HepG2 (cell line): ENCODE measurements around the gene PTPRM. TPM values are rescaled to one million over a fixed set of nuclear protein-coding genes. Genes with fewer than 3 reads are reported as not detected.

Experiments
- ATAC-seq: fragments of 200-7000 bp; cut with Tn5 transposase; 3 replicates; pipeline ENCODE4 v1.9.1; 2020; ENCODE audit warnings: mild to moderate bottlenecking, moderate library complexity
- BruUV-seq: library from RNA; stranded (reverse); fragments of 400-500 nt; replicated peaks from 2 replicates; lab custom pipeline; 2021; lab: Mats Ljungman, UMichigan
- CTCF ChIA-PET: fragments of 300-600 bp; formaldehyde crosslinking; extraction: SDS; loops from one replicate; lab custom pipeline; 2021; ENCODE audit warnings: low total read pairs, inconsistent platforms, low intra/inter-chr PET ratio; lab: Yijun Ruan, JAX
- POLR2A ChIA-PET: fragments of 350-600 bp; sonication (Branson Sonifier 250); formaldehyde crosslinking; loops from one replicate; lab custom pipeline; 2020; ENCODE audit warnings: antibody characterized with exemption, inconsistent platforms; lab: Yijun Ruan, JAX
- DNase-seq: peaks from one replicate; pipeline ENCODE4 v3.0.0-alpha.2; 2015; ENCODE audit warnings: low spot score
- FAIRE-seq: peaks from 3 replicates; lab custom pipeline; 2011; peaks lifted over from hg19 to GRCh38; lab: Jason Lieb, UNC
- H2AFZ ChIP-seq: one replicate; pipeline ENCODE4 v1.6.1; 2011; ENCODE audit warnings: low read length, inconsistent platforms
- H3K27ac ChIP-seq: fragments of 300-600 bp; 3 replicates; pipeline ENCODE4 v1.8.0; 2011; ENCODE audit warnings: mixed run types, mild to moderate bottlenecking, mixed read lengths, low read length, inconsistent platforms; ENCODE audit not compliant: insufficient read depth; ENCODE audit errors: extremely low read length
- H3K27me3 ChIP-seq, 2 experiments: fragments of 200-600 bp in 1 of 2; 2 replicates in 1 of 2; 3 replicates in 1 of 2; pipeline versions ENCODE4 v1.6.0 to v1.8.0; 2011; ENCODE audit warnings: low read length in 2 of 2, mild to moderate bottlenecking in 2 of 2, moderate library complexity in 2 of 2, inconsistent platforms in 1 of 2; ENCODE audit not compliant: insufficient read depth in 2 of 2, control insufficient read depth in 1 of 2
- H3K36me3 ChIP-seq, 2 experiments: fragments of 200-600 bp in 1 of 2; replicated peaks in 1 of 2; 2 replicates in 1 of 2; 3 replicates in 1 of 2; pipeline versions ENCODE4 v1.5.1 to v1.8.0; 2011; ENCODE audit warnings: low read length in 2 of 2, inconsistent platforms in 1 of 2; ENCODE audit not compliant: insufficient read depth in 2 of 2, control insufficient read depth in 1 of 2
- H3K4me1 ChIP-seq: 2 replicates; pipeline ENCODE4 v1.5.1; 2012; ENCODE audit warnings: low read length, inconsistent platforms; ENCODE audit not compliant: insufficient read depth
- H3K4me2 ChIP-seq: 2 replicates; pipeline ENCODE4 v1.6.0; 2011; ENCODE audit warnings: low read depth, low read length, inconsistent platforms
- H3K4me3 ChIP-seq, 3 experiments: fragments of 200-600 bp in 1 of 3; sonication (generic), shearing (Covaris generic) in 1 of 3; replicated peaks in 1 of 3; 2 replicates each; pipeline ENCODE4 v1.5.1; 2011 to 2016; ENCODE audit warnings: low read length in 3 of 3, inconsistent platforms in 2 of 3, low read depth in 2 of 3, mild to moderate bottlenecking in 2 of 3, control low read depth in 1 of 3, mixed read lengths in 1 of 3; ENCODE audit not compliant: insufficient read depth in 1 of 3
- H3K79me2 ChIP-seq: one replicate; pipeline ENCODE4 v1.6.1; 2011; ENCODE audit warnings: low read length, inconsistent platforms; ENCODE audit not compliant: insufficient read depth
- H3K9ac ChIP-seq: 2 replicates; pipeline ENCODE4 v1.6.0; 2011; ENCODE audit warnings: mild to moderate bottlenecking, low read depth, low read length, inconsistent platforms; ENCODE audit not compliant: insufficient read depth
- H3K9me3 ChIP-seq: 2 replicates; pipeline ENCODE4 v1.5.1; 2012; ENCODE audit warnings: mild to moderate bottlenecking, low read length
- H4K20me1 ChIP-seq: 2 replicates; pipeline ENCODE4 v1.6.0; 2011; ENCODE audit warnings: inconsistent platforms, mild to moderate bottlenecking, low read length, moderate library complexity; ENCODE audit not compliant: insufficient read depth
- CSRNP1 ChIP-seq: sonication (generic); formaldehyde crosslinking; IDR thresholded peaks from 2 replicates; pipeline ENCODE4 v1.8.1; 2023; ENCODE audit warnings: mild to moderate bottlenecking, missing genetic modification reagents
- MXI1 ChIP-seq: IDR thresholded peaks from 3 replicates; pipeline ENCODE4 v1.6.1; 2012; ENCODE audit warnings: low read depth, low read length, inconsistent platforms, borderline replicate concordance
- PHF5A ChIP-seq: IDR thresholded peaks from one replicate; pipeline ENCODE4 v1.6.1; 2018; ENCODE audit warnings: low read depth, missing genetic modification reagents; ENCODE audit not compliant: unreplicated experiment
- SNAPC4 ChIP-seq: sonication (generic); formaldehyde crosslinking; IDR thresholded peaks from 2 replicates; pipeline ENCODE4 v1.4.0; 2020; ENCODE audit warnings: mild to moderate bottlenecking, missing genetic modification reagents
- SRSF1 ChIP-seq: fragments of 200-400 bp; formaldehyde crosslinking; optimal IDR thresholded peaks from 2 replicates; pipeline ENCODE3; 2017; ENCODE audit warnings: mild to moderate bottlenecking, low read depth, low read length, moderate library complexity
- ZBTB14 ChIP-seq: sonication (generic); formaldehyde crosslinking; IDR thresholded peaks from 2 replicates; pipeline ENCODE4 v1.4.0; 2020; ENCODE audit warnings: missing genetic modification reagents
- ZFX ChIP-seq: sonication (generic); formaldehyde crosslinking; IDR thresholded peaks from 2 replicates; pipeline ENCODE4 v1.4.0; 2020; ENCODE audit warnings: mild to moderate bottlenecking, low read depth, missing genetic modification reagents, moderate library complexity
- ZNF138 ChIP-seq: sonication (generic); formaldehyde crosslinking; IDR thresholded peaks from 2 replicates; pipeline ENCODE4 v1.5.0; 2020; ENCODE audit warnings: mild to moderate bottlenecking, low read depth, missing genetic modification reagents
- ZNF256 ChIP-seq: sonication (generic); formaldehyde crosslinking; conservative IDR thresholded peaks from 2 replicates; pipeline ENCODE4 v1.4.0; 2020; ENCODE audit warnings: missing genetic modification reagents
- WGBS: methylation state at CpG from one replicate; pipeline ENCODE4 v1.1.6; 2017; ENCODE audit warnings: low lambda C conversion rate; 5-methylcytosine and 5-hydroxymethylcytosine counted together
- in situ Hi-C: cut with HindIII; loops from 2 replicates; pipeline ENCODE4 v1.10.0; 2017; ENCODE audit warnings: low pct_unique_long_range_greater_than_20kb; ENCODE audit not compliant: extremely low pct_ligation_motif_present
- intact Hi-C: fragments of 100-400 bp; cut with micrococcal nuclease; formaldehyde crosslinking; loops from one replicate; pipeline ENCODE4 v1.10.0; 2022; ENCODE audit not compliant: unreplicated experiment
- polyA plus RNA-seq, 8 experiments: library from polyadenylated mRNA; depleted of rRNA in 3 of 8; stranded (reverse) in 7 of 8; unstranded in 1 of 8; fragments of >200 nt; fragmentation: Illumina TruSeq in 4 of 8; extraction: Trizol in 4 of 8; gene quantifications; 2 replicates each; pipeline versions ENCODE4 v1.2.1 to v1.2.3, GENCODE V29; 2011 to 2016; ENCODE audit warnings: low read depth in 4 of 8, missing spikeins in 1 of 8, mixed read lengths in 1 of 8; ENCODE audit not compliant: insufficient read depth in 1 of 8
- total RNA-seq, 5 experiments: library from RNA; depleted of rRNA; stranded (reverse); fragments of >200 nt; fragmentation: Illumina TruSeq; extraction: Trizol; gene quantifications; 2 replicates each; pipeline ENCODE4 v1.2.3, GENCODE V29; 2016; ENCODE audit warnings: low read depth in 1 of 5

Gene PTPRM
- total and polyA plus RNA-seq, 2 of the 13 experiments (the other 11 are each of a cell fraction or from before 2014, with no cell fraction given) = 12.6 to 108 TPM

- 97% methylated on average over 8 of the region's 8 CpGs for WGBS
- Histone ChIP-seq H3K79me2 (no peaks in the 10 kb centered on the region), H3K9ac (no peak overlapping the region), H3K9me3 (no peaks in the 10 kb centered on the region), H4K20me1 (no peaks in the 10 kb centered on the region), H3K27me3 (no peaks in the 10 kb centered on the region), H3K4me2 (no peak overlapping the region), H3K4me1 (peaks cover 14% of the 10 kb centered on the region), H3K36me3 (peaks cover 0 to 3% of the 10 kb centered on the region in 2 experiments; a peak in 1 of 5 replicates), H2AFZ (no peak overlapping the region), H3K27ac (no peak overlapping the region), H3K4me3 (no peak overlapping the region)
- no peak for TF ChIP-seq PHF5A (CRISPR knock-in tag)
- no peak for TF ChIP-seq ZNF256
- no peak for TF ChIP-seq CSRNP1 (CRISPR knock-in tag)
- TF ChIP-seq ZNF138 (CRISPR knock-in tag) = no peak
- TF ChIP-seq ZFX (CRISPR knock-in tag) = no peak
- TF ChIP-seq ZBTB14 (CRISPR knock-in tag) = no peak
- no peak for TF ChIP-seq SRSF1
- TF ChIP-seq MXI1 = no peak
- no peak for TF ChIP-seq SNAPC4
- ChIA-PET CTCF (no interaction called here), POLR2A (no interaction called here)
- FAIRE-seq (no peak), ATAC-seq (no peak), DNase-seq (no peak)
- no TSS peak for BruUV-seq
- in situ Hi-C loops (no loop called here), intact Hi-C loops (no loop called here)
Observed at GRCh38 chr18:8069708-8070107, 502.6 kb downstream of the PTPRM start.
